AG09309 (cell line): ENCODE results near the gene GSTK1.

Experiments used
- DNase-seq: peaks from one replicate; pipeline ENCODE4 v3.0.0-alpha.2; 2010; ENCODE audit warnings: low read depth
- H3K4me3 ChIP-seq: 2 replicates; pipeline ENCODE4 v1.5.1; 2011; ENCODE audit warnings: mild to moderate bottlenecking, low read depth, low read length, moderate library complexity; ENCODE audit not compliant: control insufficient read depth
- CTCF ChIP-seq: IDR thresholded peaks from 2 replicates; pipeline ENCODE4 v1.5.1; 2011; ENCODE audit warnings: mild to moderate bottlenecking, low read depth, low read length, inconsistent platforms; ENCODE audit not compliant: insufficient read depth, control insufficient read depth; ENCODE audit errors: missing control alignments

The GSTK1 gene

GRCh38 chr7:143243614-143244013, 19.6 kb upstream of the GSTK1 start:
- no peak for TF ChIP-seq CTCF
- no peak for DNase-seq
- no peak overlapping the region for H3K4me3 ChIP-seq

- no peak for TF ChIP-seq CTCF
- no peak for DNase-seq
- no peak overlapping the region for H3K4me3 ChIP-seq
These were observed 18.9 kb upstream of the GSTK1 start for GRCh38 chr7:143244321-143244720.

- no peak for DNase-seq
These were observed 18.1 kb upstream of the GSTK1 start for GRCh38 chr7:143245123-143245522.

GRCh38 chr7:143247372-143247771, 15.9 kb upstream of the GSTK1 start:
- H3K4me3 ChIP-seq: no peak overlapping the region
- TF ChIP-seq CTCF: no peak
- no peak for DNase-seq

More at GRCh38 chr7:143245123-143245522, 18.1 kb upstream of the GSTK1 start:
- no peak for TF ChIP-seq CTCF
- no peak overlapping the region for H3K4me3 ChIP-seq

- no peak overlapping the region for H3K4me3 ChIP-seq
- TF ChIP-seq CTCF: no peak
- DNase-seq: no peak
These were observed 14.4 kb upstream of the GSTK1 start for GRCh38 chr7:143248761-143249354.

GRCh38 chr7:143250199-143250598, 13.0 kb upstream of the GSTK1 start:
- H3K4me3 ChIP-seq: no peak overlapping the region
- no peak for TF ChIP-seq CTCF
- no peak for DNase-seq

- no peak for TF ChIP-seq CTCF
- H3K4me3 ChIP-seq: no peak overlapping the region
- DNase-seq: no peak
These were observed 12.4 kb upstream of the GSTK1 start for GRCh38 chr7:143250822-143251221.
